Measurements from ENCODE around the gene CHSY1.
"Not testable (repeated sequence)": the region's sequence is repeated elsewhere in the genome, so short reads cannot be mapped to it uniquely, and the experiment has no call there.

CHSY1 gene

GRCh38 chr15:101244889-101245668, 6.8 kb downstream of the CHSY1 start:
- DNase-seq (ENCODE audit: extremely low read depth in 1 of 2, low read depth in 1 of 2): no peak

- no peak for DNase-seq (ENCODE audit: extremely low read depth in 1 of 2, low read depth in 1 of 2)
Observed at GRCh38 chr15:101244036-101244781, 7.6 kb downstream of the CHSY1 start.

GRCh38 chr15:101243420-101243819, 8.4 kb downstream of the CHSY1 start:
- DNase-seq (ENCODE audit: extremely low read depth in 1 of 2, low read depth in 1 of 2): no peak

GRCh38 chr15:101242999-101243336, 8.9 kb downstream of the CHSY1 start:
- DNase-seq (ENCODE audit: extremely low read depth in 1 of 2, low read depth in 1 of 2): no peak

- no peak for DNase-seq (ENCODE audit: extremely low read depth in 1 of 2, low read depth in 1 of 2)
Observed at GRCh38 chr15:101242160-101242998, 9.5 kb downstream of the CHSY1 start.

GRCh38 chr15:101240358-101240757, 11.5 kb downstream of the CHSY1 start:
- no peak for DNase-seq (ENCODE audit: extremely low read depth in 1 of 2, low read depth in 1 of 2)

- no peak for DNase-seq (ENCODE audit: extremely low read depth in 1 of 2, low read depth in 1 of 2)
Observed at GRCh38 chr15:101239724-101240136, 12.1 kb downstream of the CHSY1 start.

GRCh38 chr15:101237251-101237650, 14.6 kb downstream of the CHSY1 start:
- no peak for DNase-seq (ENCODE audit: extremely low read depth in 1 of 2, low read depth in 1 of 2)

GRCh38 chr15:101233651-101234280, 18.1 kb downstream of the CHSY1 start:
- no peak for DNase-seq (ENCODE audit: extremely low read depth in 1 of 2, low read depth in 1 of 2)

GRCh38 chr15:101232677-101233076, 19.2 kb downstream of the CHSY1 start:
- DNase-seq (ENCODE audit: extremely low read depth in 1 of 2, low read depth in 1 of 2): no peak

- DNase-seq (ENCODE audit: extremely low read depth in 1 of 2, low read depth in 1 of 2): no peak
Observed at GRCh38 chr15:101228313-101228712, 23.5 kb downstream of the CHSY1 start.

- no peak for DNase-seq (ENCODE audit: extremely low read depth in 1 of 2, low read depth in 1 of 2)
Observed at GRCh38 chr15:101225658-101226057, 26.2 kb downstream of the CHSY1 start.

- no peak for DNase-seq (ENCODE audit: extremely low read depth in 1 of 2, low read depth in 1 of 2)
Observed at GRCh38 chr15:101221902-101222301, 29.9 kb downstream of the CHSY1 start.

- no peak for DNase-seq (ENCODE audit: extremely low read depth in 1 of 2, low read depth in 1 of 2)
Observed at GRCh38 chr15:101220060-101220459, 31.8 kb downstream of the CHSY1 start.

- no peak for DNase-seq (ENCODE audit: extremely low read depth in 1 of 2, low read depth in 1 of 2)
Observed at GRCh38 chr15:101219441-101219840, 32.4 kb downstream of the CHSY1 start.

- DNase-seq (ENCODE audit: extremely low read depth in 1 of 2, low read depth in 1 of 2): no peak
Observed at GRCh38 chr15:101217446-101217845, 34.4 kb downstream of the CHSY1 start.

- DNase-seq (ENCODE audit: extremely low read depth in 1 of 2, low read depth in 1 of 2): no peak
Observed at GRCh38 chr15:101216100-101216499, 35.7 kb downstream of the CHSY1 start.

GRCh38 chr15:101215681-101216080, 36.2 kb downstream of the CHSY1 start:
- DNase-seq (ENCODE audit: extremely low read depth in 1 of 2, low read depth in 1 of 2): no peak

- DNase-seq (ENCODE audit: extremely low read depth in 1 of 2, low read depth in 1 of 2): not testable (repeated sequence)
Observed at GRCh38 chr15:101214435-101215097, 37.3 kb downstream of the CHSY1 start.

GRCh38 chr15:101213570-101213969, 38.3 kb downstream of the CHSY1 start:
- no peak for DNase-seq (ENCODE audit: extremely low read depth in 1 of 2, low read depth in 1 of 2)

All from stimulated activated CD8-positive, alpha-beta memory T cell treated with anti-CD3 and anti-CD28 coated beads, Interleukin-7, amount 100 ng/mL, for 48 hours (primary cell).